Measurements from ENCODE around the gene OR2M7.
"Not testable (repeated sequence)": the region's sequence is repeated elsewhere in the genome, so short reads cannot be mapped to it uniquely, and the experiment has no call there.

Gene OR2M7, protein sequence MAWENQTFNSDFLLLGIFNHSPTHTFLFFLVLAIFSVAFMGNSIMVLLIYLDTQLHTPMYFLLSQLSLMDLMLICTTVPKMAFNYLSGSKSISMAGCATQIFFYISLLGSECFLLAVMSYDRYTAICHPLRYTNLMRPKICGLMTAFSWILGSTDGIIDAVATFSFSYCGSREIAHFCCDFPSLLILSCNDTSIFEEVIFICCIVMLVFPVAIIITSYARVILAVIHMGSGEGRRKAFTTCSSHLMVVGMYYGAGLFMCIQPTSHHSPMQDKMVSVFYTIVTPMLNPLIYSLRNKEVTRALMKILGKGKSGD

DNA sequence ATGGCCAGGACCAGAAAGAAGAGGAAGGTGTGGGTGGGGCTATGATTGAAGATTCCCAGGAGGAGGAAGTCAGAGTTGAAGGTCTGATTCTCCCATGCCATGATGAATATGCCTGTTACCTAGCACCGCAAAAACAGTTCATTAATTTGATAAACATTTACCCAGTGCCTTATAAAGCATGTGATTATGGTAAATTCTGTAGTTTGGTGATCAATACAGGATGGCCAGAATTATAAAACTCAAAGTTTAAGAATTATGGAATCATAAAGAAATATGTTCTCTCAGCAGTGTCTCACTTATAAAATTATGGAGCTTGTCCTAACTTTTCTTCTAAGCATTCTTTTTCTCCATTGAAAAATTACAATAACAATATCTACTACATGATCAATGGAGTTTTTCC lies at the start of gene OR2M7:
OR2M7 (minus strand) TSS at position 101 of the 400 bp plus-strand sequence; CDS start at position 101, 0 bp downstream.
- no peak for DNase-seq

DNA sequence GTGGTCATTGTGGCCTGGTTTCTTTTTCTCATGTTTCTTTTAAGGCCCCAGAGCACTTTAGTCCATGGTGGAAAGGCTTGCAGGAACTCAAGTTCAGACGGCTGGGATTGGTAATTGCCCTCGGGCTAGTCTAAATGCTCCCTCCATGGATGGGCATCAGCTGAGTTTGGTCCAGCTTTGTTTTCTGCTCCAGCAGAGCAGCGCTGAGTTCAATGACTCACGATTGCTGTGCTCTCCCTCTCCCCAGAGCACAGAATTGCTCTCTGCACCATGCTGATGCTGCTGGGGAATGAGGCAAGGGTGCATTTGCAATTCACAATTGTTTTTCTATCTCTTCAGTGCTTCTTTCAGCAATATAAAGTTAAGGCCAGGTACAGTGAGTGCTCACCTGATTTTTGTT lies 49.4 kb upstream of the OR2M7 start:
- no peak for DNase-seq

DNA sequence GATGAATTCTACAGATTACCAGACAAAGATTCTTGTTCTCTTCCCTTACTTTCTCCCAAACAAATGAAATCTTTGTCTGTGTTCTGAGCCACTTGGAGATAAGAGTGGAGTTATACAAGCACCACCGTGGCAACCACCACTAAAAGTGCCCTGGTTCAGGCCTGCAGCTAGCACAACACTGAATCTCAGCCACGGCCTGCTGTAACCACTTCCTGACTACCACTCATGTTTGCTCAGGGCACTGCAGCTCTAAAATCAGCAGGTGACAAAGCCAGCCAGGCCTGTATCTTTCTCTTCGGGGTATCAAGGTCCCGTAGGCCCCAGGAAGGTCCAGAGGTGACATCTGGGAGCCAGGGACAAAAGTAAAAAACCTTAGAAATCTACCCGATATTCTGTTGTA lies 48.0 kb upstream of the OR2M7 start:
- no peak for DNase-seq

DNA sequence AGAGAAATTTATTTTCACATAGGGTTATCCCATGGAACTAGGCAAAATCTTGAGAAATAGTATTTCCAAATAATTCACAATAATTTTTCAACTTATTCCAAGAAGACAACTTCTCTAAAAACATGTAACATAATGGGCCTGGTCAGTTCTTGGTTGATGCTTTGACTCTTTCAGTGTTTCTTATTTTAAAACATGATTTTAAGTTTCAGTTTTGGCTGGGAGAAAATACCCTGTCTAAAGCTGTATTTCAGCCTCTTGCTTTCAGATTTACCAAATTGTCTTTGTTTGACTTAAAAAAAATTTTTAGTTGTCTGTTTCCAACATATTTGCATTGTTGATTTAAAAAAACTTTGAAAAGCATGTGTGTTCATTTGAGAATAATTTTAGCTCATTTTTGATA lies 42.2 kb upstream of the OR2M7 start:
- DNase-seq = no peak

DNA sequence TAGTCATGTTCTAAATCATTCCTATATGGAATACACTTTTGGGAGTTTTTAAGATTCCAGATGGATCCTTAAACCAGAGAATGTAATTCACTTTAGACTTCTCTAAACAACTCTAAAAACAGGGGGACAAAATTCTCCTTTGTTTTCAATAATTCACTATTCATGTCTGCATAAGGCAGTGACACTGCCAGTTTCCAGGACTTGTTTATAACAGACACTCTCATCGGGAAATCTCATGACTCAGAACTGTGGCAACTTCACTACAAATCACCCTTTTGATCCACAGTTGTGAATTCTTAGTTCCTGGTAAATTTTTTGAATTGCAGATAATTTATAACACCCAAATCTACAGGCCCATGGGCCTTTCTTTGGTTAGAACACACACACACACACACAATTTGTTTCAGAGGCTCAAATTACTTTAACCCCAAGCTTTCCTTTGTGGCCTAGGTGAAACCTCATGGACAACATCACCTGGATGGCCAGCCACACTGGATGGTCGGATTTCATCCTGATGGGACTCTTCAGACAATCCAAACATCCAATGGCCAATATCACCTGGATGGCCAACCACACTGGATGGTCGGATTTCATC lies 36.9 kb upstream of the OR2M7 start, which contains the start of gene OR2T4:
OR2T4 (plus strand) TSS at position 545 of the 595 bp plus-strand sequence; CDS start at position 545, 0 bp downstream.
- no peak for DNase-seq

DNA sequence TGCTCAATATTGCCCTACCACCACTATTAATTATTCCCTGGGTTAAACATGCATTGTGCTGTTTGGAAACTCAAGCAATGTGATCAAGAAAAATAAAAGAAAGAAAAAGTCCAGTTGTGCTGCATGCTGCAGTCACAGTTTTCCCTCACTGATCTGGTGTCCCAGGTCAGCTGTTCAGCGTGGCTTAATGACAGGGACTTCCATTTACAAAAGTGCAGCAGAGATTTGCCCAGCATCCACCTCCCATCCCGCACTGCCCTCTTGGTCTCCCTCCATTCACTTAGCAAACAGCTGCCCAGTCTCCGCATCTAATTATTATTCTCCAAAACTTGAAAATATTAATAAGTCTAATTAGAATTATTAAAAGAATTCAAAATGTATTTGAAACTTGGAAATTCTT lies 35.0 kb upstream of the OR2M7 start:
- DNase-seq = no peak

DNA sequence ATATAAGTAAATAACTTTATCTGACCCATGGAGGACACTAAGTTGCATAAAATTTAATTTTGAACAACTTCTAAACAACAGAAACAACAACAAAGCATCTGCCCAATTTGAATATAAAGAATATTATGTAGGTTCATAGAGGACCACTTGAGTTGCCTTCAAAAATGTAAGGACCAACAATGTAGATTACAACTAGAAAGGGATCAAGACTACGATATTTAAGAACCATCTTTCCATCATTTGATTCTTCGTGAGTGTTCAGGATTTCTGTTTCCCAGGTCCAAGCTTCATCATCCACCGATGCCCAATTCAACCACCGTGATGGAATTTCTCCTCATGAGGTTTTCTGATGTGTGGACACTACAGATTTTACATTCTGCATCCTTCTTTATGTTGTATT lies 24.1 kb upstream of the OR2M7 start, which contains the start of gene OR14C36:
OR14C36 (plus strand) TSS at position 301 of the 400 bp plus-strand sequence; CDS start at position 301, 0 bp downstream.
- no peak for DNase-seq

DNA sequence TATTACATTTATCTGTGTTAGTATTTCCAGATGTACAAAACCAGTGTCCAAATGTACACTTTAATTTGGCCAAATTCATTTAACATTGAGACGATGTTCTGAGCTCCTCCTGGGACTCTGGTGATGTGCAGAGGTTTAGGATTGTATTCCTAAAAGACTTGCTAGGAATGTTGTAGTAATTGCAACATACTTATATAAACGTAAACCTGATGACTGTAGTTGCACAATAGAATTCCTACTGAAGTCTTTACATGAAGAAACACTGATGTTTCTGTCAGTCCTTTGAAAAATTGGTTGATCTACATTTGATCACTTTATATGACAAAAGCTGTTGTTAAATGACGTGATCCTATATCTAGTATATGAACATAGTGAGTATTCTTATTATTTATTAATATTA lies 19.1 kb upstream of the OR2M7 start:
- no peak for DNase-seq

DNA sequence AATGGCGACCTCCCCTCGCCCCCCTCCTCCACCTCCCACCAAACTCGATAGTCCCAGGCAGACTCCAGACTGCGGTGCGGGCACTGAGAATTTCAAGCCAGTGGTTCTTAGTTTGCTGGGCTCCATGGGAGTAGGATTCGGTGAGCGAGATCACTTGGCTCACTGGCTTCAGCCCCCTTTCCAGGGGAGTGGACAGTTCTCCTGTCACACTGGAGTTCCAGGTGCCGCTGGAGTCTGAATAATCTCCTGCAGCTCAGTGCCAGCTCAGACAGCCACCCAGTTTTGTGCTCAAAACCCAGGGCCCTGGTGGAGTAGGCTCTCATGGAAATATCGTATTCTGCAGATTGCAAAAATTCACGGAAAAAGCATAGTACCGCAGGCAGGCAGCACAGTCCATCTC lies 7.6 kb downstream of the OR2M7 start:
- DNase-seq = no peak

DNA sequence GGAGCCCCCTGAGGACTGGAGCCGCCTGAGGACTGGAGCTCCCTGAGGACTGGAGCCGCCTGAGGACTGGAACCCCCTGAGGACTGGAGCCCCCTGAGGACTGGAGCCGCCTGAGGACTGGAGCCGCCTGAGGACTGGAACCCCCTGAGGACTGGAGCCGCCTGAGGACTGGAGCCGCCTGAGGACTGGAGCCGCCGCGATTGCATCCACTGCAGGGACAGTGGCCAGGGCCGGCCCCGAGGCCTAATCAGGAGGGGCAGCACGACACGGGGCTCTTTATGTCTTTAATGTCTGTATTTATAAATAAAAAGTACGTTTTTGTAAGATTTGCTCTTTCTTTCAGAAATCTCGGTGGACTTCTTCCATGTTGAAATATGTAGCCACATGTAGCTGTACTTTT lies 17.6 kb downstream of the OR2M7 start:
- not testable (repeated sequence) for DNase-seq

DNA sequence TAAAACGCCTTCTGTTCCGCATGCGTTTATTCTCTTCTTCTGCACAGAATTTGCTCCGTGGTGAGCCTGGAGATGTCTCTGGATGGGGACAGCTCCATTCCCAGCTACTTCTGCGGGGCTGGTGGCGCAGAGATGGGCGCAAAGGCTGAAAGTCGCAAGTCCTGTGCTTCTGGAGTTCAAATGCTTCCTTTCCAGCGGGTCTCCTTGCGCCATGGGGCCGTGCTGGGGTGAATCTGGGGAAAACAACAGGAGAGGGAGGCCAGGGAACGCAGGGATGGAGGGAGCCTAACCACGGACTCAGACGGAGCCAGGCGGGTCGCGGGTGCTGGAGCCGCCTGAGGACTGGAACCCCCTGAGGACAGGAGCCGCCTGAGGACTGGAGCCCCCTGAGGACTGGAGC lies 18.3 kb downstream of the OR2M7 start:
- no peak for DNase-seq

DNA sequence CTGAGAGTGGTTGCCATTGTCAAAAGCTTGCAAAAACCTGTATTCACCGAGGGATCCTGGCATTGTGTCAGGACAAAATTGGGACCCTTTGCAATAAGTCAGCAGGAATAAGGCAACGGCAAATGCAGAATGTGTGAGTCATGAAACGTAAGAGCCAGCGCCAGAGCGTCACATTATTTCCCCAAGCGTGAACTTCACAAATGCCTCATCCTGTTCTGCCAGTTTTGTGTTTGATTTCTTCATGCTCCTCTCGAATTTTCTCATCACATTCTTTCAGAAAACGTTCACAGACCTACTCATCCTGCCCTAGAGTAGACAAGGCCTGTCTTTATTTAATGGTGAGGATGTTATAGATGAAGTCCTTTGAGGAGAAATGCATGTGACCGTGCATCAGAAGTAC lies 18.7 kb downstream of the OR2M7 start:
- not testable (repeated sequence) for DNase-seq

DNA sequence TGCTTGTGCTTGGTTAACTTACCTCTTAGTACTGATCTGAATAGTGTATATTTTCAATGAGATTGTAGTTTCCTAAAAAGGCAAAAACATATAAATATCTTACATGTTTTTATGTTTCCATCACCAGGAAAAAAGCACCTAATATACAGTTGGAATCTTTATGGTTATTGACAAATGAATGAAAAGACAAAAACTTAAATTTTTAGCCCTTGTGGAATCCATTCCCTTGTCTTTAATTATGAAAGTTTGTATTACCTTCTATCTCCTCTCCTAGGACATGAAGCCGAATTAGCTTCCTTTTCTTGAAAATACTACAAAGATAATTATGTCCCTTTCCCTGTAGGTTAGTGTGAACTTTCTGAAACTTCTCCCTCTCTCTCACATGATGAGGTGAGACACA lies 21.0 kb downstream of the OR2M7 start, which contains the start of gene OR2T12:
OR2T12 (minus strand) TSS at position 101 of the 400 bp plus-strand sequence. CDS start 7,846 bp downstream, outside the sequence.
- no peak for DNase-seq

DNA sequence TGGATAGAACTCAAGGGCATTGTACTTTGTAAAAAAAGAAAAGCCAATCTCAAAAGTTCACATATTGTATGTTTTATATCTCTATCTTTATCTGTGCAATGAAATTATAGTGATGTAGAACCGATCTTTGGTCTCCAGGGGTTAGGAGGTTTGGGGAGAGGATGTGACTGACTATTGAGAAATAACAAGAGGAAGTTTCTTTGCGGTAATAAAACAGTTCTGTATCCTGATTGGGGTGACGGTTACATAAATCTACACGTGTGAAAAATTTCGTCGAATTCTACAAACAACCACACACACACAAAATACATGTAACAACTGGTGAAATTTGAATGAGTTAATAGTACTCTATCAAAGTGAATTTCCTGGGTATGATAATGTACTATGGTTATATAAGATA lies 36.0 kb downstream of the OR2M7 start:
- no peak for DNase-seq

DNA sequence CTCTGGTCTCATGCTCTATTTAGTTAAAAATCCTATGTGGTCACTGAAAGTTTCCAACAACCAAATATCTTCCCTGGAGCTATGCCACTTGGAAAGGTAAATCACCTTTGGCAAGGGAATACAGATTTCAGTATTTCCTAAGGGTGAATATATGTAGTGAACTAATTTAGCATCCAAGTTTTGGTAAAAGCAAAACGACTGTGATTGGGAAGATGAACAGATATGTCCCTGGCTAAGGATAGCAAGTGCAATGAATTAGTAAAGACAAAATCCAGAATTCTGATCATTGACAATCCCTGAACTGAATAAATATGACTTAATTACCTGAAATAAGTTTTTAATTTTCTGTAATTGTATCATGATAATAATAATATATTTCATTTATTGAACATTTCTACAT lies 46.5 kb downstream of the OR2M7 start, which contains the start of gene OR2T33:
OR2T33 (minus strand) TSS at position 101 of the 400 bp plus-strand sequence. CDS start 4,162 bp downstream, outside the sequence.
- DNase-seq = no peak
